GM12878 (cell line): ENCODE results near the gene IL17RB. TPM values are rescaled to one million over a fixed set of nuclear protein-coding genes. Genes with fewer than 3 reads are reported as not detected.

Source experiments
- ATAC-seq: fragments of 200-7000 bp; cut with Tn5 transposase; 3 replicates; pipeline ENCODE4 v1.9.1; 2020; ENCODE audit warnings: mild to moderate bottlenecking, moderate library complexity
- BruUV-seq: library from RNA; stranded (reverse); fragments of 400-500 nt; replicated peaks from 2 replicates; lab custom pipeline; 2021; lab: Mats Ljungman, UMichigan
- CTCF ChIA-PET: fragments of 300-600 bp; sonication (Branson Sonifier 250); formaldehyde crosslinking; extraction: SDS; loops from one replicate; lab custom pipeline; 2021; ENCODE audit warnings: inconsistent platforms; lab: Yijun Ruan, JAX
- POLR2A ChIA-PET: fragments of 350-600 bp; formaldehyde crosslinking; extraction: SDS; loops from one replicate; lab custom pipeline; 2021; ENCODE audit warnings: inconsistent platforms; lab: Charles Lee
- RAD21 ChIA-PET: fragments of 300-600 bp; sonication (Branson Sonifier 250); formaldehyde crosslinking; loops from one replicate; lab custom pipeline; 2023; ENCODE audit warnings: antibody characterized with exemption; ENCODE audit not compliant: unreplicated experiment; lab: Charles Lee
- SMC1A ChIA-PET: fragments of 300-600 bp; sonication (Branson Sonifier 250); formaldehyde crosslinking; loops from one replicate; lab custom pipeline; 2023; ENCODE audit not compliant: unreplicated experiment, uncharacterized antibody; lab: Charles Lee
- DNase-seq: peaks from one replicate; pipeline ENCODE4 v3.0.0-alpha.2; 2011; ENCODE audit warnings: low read depth, low spot score
- FAIRE-seq: peaks from 3 replicates; lab custom pipeline; 2011; peaks lifted over from hg19 to GRCh38; lab: Jason Lieb, UNC
- H2AFZ ChIP-seq: 2 replicates; pipeline ENCODE4 v1.6.0; 2011; ENCODE audit warnings: low read depth, low read length, control low read depth; ENCODE audit not compliant: control insufficient read depth
- H3K27ac ChIP-seq: 2 replicates; pipeline ENCODE4 v1.5.1; 2011; ENCODE audit warnings: control low read depth; ENCODE audit not compliant: control insufficient read depth, insufficient read depth
- H3K27me3 ChIP-seq, 2 experiments: replicated peaks in 1 of 2; 2 replicates each; pipeline versions ENCODE4 v1.6.0 to v1.6.1; 2011; ENCODE audit warnings: low read length in 1 of 2; ENCODE audit not compliant: control insufficient read depth in 2 of 2, insufficient read depth in 2 of 2
- H3K36me3 ChIP-seq, 2 experiments: 2 replicates each; pipeline ENCODE4 v1.5.1; 2011; ENCODE audit warnings: low read length in 1 of 2; ENCODE audit not compliant: control insufficient read depth in 2 of 2, insufficient read depth in 2 of 2
- H3K4me1 ChIP-seq: 2 replicates; pipeline ENCODE4 v1.6.1; 2011; ENCODE audit warnings: mild to moderate bottlenecking, low read length, moderate library complexity, mixed read lengths; ENCODE audit not compliant: control insufficient read depth, insufficient read depth
- H3K4me2 ChIP-seq: 2 replicates; pipeline ENCODE4 v1.6.0; 2011; ENCODE audit warnings: control low read depth; ENCODE audit not compliant: control insufficient read depth, insufficient read depth
- H3K4me3 ChIP-seq: fragments of 200-600 bp; sonication (generic); 2 replicates; pipeline ENCODE4 v1.5.1; 2016
- H3K79me2 ChIP-seq: 2 replicates; pipeline ENCODE4 v1.6.0; 2011; ENCODE audit warnings: low read length; ENCODE audit not compliant: control insufficient read depth, insufficient read depth
- H3K9ac ChIP-seq: 2 replicates; pipeline ENCODE4 v1.8.0; 2011; ENCODE audit warnings: low read length, control low read depth, mixed read lengths; ENCODE audit not compliant: control insufficient read depth, insufficient read depth
- H3K9me3 ChIP-seq: replicated peaks from 3 replicates; pipeline ENCODE4 v1.5.1; 2011; ENCODE audit warnings: mild to moderate bottlenecking, low read length; ENCODE audit not compliant: control insufficient read depth, insufficient read depth
- H4K20me1 ChIP-seq: 2 replicates; pipeline ENCODE4 v1.6.0; 2011; ENCODE audit not compliant: control insufficient read depth, insufficient read depth
- CBX5 ChIP-seq: sonication (generic); IDR thresholded peaks from 2 replicates; pipeline ENCODE4 v1.6.1; 2016; ENCODE audit warnings: low read depth, moderate library complexity, mild to moderate bottlenecking, inconsistent platforms
- RB1 ChIP-seq: fragments of 450-650 bp; formaldehyde crosslinking; IDR thresholded peaks from 2 replicates; pipeline ENCODE4 v1.6.1; 2017; ENCODE audit warnings: mild to moderate bottlenecking, borderline replicate concordance
- SREBF2 ChIP-seq: IDR thresholded peaks from 2 replicates; pipeline ENCODE4 v1.6.1; 2012; ENCODE audit warnings: mild to moderate bottlenecking, low read length
- TCF7 ChIP-seq: IDR thresholded peaks from 2 replicates; pipeline ENCODE4 v1.6.1; 2014; ENCODE audit warnings: antibody characterized with exemption, borderline replicate concordance
- WGBS: methylation state at CpG from one replicate; pipeline ENCODE4 v1.1.6; 2016; ENCODE audit warnings: low lambda C conversion rate; ENCODE audit not compliant: insufficient replicate concordance, insufficient coverage; ENCODE audit errors: missing lambda C conversion rate; 5-methylcytosine and 5-hydroxymethylcytosine counted together
- in situ Hi-C: fragments of 300-500 bp; cut with MboI; formaldehyde crosslinking; loops from 9 replicates; pipeline ENCODE4 v1.14.3; 2018; ENCODE audit warnings: mixed read lengths
- intact Hi-C: fragments of 100-400 bp; cut with micrococcal nuclease; formaldehyde crosslinking; loops from one replicate; pipeline ENCODE4 v1.14.2; 2022; ENCODE audit not compliant: unreplicated experiment
- polyA plus RNA-seq, 11 experiments: library from polyadenylated mRNA; depleted of rRNA in 4 of 11; unstranded in 6 of 11; stranded (reverse) in 5 of 11; fragments of >200 nt; fragmentation: Nextera tagmentation in 4 of 11; fragmentation: Illumina TruSeq in 1 of 11; extraction: Ambion mirVana in 4 of 11; extraction: Trizol in 1 of 11; gene quantifications; 1 replicate in 1 of 11; 2 replicates in 10 of 11; pipeline versions ENCODE4 v1.2.1 to v1.2.3, GENCODE V29; 2011 to 2016; ENCODE audit warnings: inconsistent platforms in 2 of 11, missing spikeins in 2 of 11, low read depth in 1 of 11
- total RNA-seq, 4 experiments: library from RNA; depleted of rRNA in 3 of 4; stranded (reverse); fragments of >200 nt in 3 of 4; fragmentation: Illumina TruSeq in 1 of 4; extraction: Trizol in 1 of 4; gene quantifications; 2 replicates each; pipeline versions ENCODE4 v1.2.1 to v1.2.3, GENCODE V29; 2013 to 2021

Gene IL17RB
- total and polyA plus RNA-seq, 10 of the 15 experiments (the other 5 are each of a cell fraction or from before 2014, with no cell fraction given) = 1.9 to 17.2 (median 2.9) TPM

GRCh38 chr3:53802256-53802880 lies 44.0 kb upstream of the IL17RB start (continued):
- TF ChIP-seq TCF7 = no peak
- no peak for TF ChIP-seq RB1
- TF ChIP-seq CBX5 = no peak

- H3K36me3 ChIP-seq = no peaks in the 10 kb centered on the region
- FAIRE-seq (no peak), DNase-seq (no peak), ATAC-seq (no peak)
- peaks cover 17% of the 10 kb centered on the region for H3K4me1 ChIP-seq
- SMC1A ChIA-PET = no interaction called here
- no peak overlapping the region for H3K4me2 ChIP-seq
- no peaks in the 10 kb centered on the region for H3K79me2 ChIP-seq
- TF ChIP-seq SREBF2 = no peak
- in situ Hi-C loops = no loop called here
- no peaks in the 10 kb centered on the region for H3K27me3 ChIP-seq
- H3K9ac ChIP-seq = no peak overlapping the region
- POLR2A ChIA-PET = interaction anchor here (1.0 kb wide), 1 partner anchor 67 kb away, joined by 3 read pairs; no protein-coding TSS in a partner anchor
- RAD21 ChIA-PET = no interaction called here
- intact Hi-C loops = no loop called here
- WGBS = 53% methylated on average over 18 of the region's 18 CpGs
- H3K4me3 ChIP-seq = no peak overlapping the region
- H4K20me1 ChIP-seq = no peaks in the 10 kb centered on the region
- no TSS peak for BruUV-seq
- no peaks in the 10 kb centered on the region for H3K9me3 ChIP-seq
- H2AFZ ChIP-seq = no peak overlapping the region
- CTCF ChIA-PET = no interaction called here
- no peak overlapping the region for H3K27ac ChIP-seq
Measured at GRCh38 chr3:53803124-53803815, 43.1 kb upstream of the IL17RB start.
